Measurements from ENCODE around the gene NOL9. TPM values are rescaled to one million over a fixed set of nuclear protein-coding genes. Genes with fewer than 3 reads are reported as not detected.

NOL9 gene
- total and polyA plus RNA-seq, 10 of the 15 experiments (the other 5 are each of a cell fraction or from before 2014, with no cell fraction given) = 3.9 to 35.9 (median 23.0) TPM

DNA sequence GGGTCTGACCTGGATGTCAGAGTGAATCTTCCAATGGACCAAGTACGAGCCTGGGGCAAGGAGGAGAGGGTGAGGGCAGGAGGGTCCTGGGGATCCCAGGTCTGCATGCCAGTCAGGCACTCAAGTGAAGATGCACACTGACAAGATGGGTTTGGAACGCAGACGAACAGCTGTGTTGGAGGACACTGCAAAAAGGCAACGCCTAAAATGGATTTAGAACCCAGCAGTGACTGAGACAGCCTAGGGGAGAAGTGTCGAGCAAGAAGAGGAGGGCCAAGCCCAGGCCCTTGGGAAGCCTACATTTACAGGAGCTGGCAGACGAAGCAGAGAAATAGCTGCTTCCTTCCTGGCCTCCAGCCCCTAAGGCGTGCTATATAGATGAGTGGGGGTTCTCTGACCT lies 25.8 kb downstream of the NOL9 start:
- no peak for DNase-seq (ENCODE audit: low read depth, low spot score)
- Histone ChIP-seq H3K9me3 (replicated peaks; ENCODE audit: control insufficient read depth, insufficient read depth, low read length) (no peaks in the 10 kb centered on the region), H3K27ac (ENCODE audit: control insufficient read depth, insufficient read depth) (no peak overlapping the region), H3K4me3 (no peak overlapping the region), H4K20me1 (ENCODE audit: control insufficient read depth, insufficient read depth) (no peaks in the 10 kb centered on the region), H3K79me2 (ENCODE audit: control insufficient read depth, insufficient read depth, low read length) (no peaks in the 10 kb centered on the region), H3K27me3 (replicated peaks in 1 of 2; ENCODE audit: control insufficient read depth in 2 of 2, insufficient read depth in 2 of 2, low read length in 1 of 2) (no peaks in the 10 kb centered on the region), H3K4me2 (ENCODE audit: control insufficient read depth, insufficient read depth) (no peak overlapping the region), H3K36me3 (ENCODE audit: control insufficient read depth in 2 of 2, insufficient read depth in 2 of 2, low read length in 1 of 2) (peaks cover 28 to 39% of the 10 kb centered on the region in 2 experiments), H3K9ac (ENCODE audit: control insufficient read depth, insufficient read depth, low read length) (no peak overlapping the region), H2AFZ (ENCODE audit: control insufficient read depth, low read depth, low read length) (no peak overlapping the region), H3K4me1 (ENCODE audit: control insufficient read depth, insufficient read depth, low read length) (no peaks in the 10 kb centered on the region)
- no TSS peak for BruUV-seq (replicated peaks)
- POLR2A ChIA-PET = no interaction called here
- 89% methylated on average over 7 of the region's 7 CpGs for WGBS (ENCODE audit: insufficient coverage, insufficient replicate concordance, low lambda C conversion rate, missing lambda C conversion rate)
- SMC1A ChIA-PET (ENCODE audit: uncharacterized antibody, unreplicated experiment) = no interaction called here
- no peak for ATAC-seq
- CTCF ChIA-PET = interaction anchor here (0.7 kb wide), 1 partner anchor 157 kb away, joined by 3 read pairs; no protein-coding TSS in a partner anchor
- in situ Hi-C loops (cut with MboI) = no loop called here
- FAIRE-seq = no peak
- intact Hi-C loops (cut with micrococcal nuclease; ENCODE audit: unreplicated experiment) = no loop called here
- RAD21 ChIA-PET (ENCODE audit: unreplicated experiment) = no interaction called here
- TF ChIP-seq, protein P1, sequence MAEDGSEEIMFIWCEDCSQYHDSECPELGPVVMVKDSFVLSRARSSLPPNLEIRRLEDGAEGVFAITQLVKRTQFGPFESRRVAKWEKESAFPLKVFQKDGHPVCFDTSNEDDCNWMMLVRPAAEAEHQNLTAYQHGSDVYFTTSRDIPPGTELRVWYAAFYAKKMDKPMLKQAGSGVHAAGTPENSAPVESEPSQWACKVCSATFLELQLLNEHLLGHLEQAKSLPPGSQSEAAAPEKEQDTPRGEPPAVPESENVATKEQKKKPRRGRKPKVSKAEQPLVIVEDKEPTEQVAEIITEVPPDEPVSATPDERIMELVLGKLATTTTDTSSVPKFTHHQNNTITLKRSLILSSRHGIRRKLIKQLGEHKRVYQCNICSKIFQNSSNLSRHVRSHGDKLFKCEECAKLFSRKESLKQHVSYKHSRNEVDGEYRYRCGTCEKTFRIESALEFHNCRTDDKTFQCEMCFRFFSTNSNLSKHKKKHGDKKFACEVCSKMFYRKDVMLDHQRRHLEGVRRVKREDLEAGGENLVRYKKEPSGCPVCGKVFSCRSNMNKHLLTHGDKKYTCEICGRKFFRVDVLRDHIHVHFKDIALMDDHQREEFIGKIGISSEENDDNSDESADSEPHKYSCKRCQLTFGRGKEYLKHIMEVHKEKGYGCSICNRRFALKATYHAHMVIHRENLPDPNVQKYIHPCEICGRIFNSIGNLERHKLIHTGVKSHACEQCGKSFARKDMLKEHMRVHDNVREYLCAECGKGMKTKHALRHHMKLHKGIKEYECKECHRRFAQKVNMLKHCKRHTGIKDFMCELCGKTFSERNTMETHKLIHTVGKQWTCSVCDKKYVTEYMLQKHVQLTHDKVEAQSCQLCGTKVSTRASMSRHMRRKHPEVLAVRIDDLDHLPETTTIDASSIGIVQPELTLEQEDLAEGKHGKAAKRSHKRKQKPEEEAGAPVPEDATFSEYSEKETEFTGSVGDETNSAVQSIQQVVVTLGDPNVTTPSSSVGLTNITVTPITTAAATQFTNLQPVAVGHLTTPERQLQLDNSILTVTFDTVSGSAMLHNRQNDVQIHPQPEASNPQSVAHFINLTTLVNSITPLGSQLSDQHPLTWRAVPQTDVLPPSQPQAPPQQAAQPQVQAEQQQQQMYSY (CRISPR knock-in tag; IDR thresholded peaks at IDR 0.05) = no peak
- TF ChIP-seq TBL1XR1 (IDR thresholded peaks at IDR 0.05; ENCODE audit: low read depth, low read length) (no peak), IRF4 (IDR thresholded peaks at IDR 0.05; ENCODE audit: low read depth, low read length) (no peak), MYB (IDR thresholded peaks at IDR 0.05; ENCODE audit: borderline replicate concordance, low read depth, low read length) (no peak), NBN (IDR thresholded peaks at IDR 0.05) (no peak), TCF3 (IDR thresholded peaks at IDR 0.05; ENCODE audit: borderline replicate concordance, insufficient read depth, low read depth, low read length) (no peak), FOXK2 (IDR thresholded peaks at IDR 0.05) (no peak), MTA2 (IDR thresholded peaks at IDR 0.05; ENCODE audit: low read depth) (no peak), ZBED1 (IDR thresholded peaks at IDR 0.05; ENCODE audit: borderline replicate concordance) (no peak), POLR2AphosphoS2 (IDR thresholded peaks at IDR 0.05; ENCODE audit: low read depth, low read length) (no peak), NR2C2 (IDR thresholded peaks at IDR 0.05; ENCODE audit: borderline replicate concordance, control insufficient read depth, insufficient read length, low read depth) (no peak), WRNIP1 (IDR thresholded peaks at IDR 0.05; ENCODE audit: borderline replicate concordance, low read depth, low read length) (no peak), PAX8 (IDR thresholded peaks at IDR 0.05) (no peak)
- TF ChIP-seq, protein P2, sequence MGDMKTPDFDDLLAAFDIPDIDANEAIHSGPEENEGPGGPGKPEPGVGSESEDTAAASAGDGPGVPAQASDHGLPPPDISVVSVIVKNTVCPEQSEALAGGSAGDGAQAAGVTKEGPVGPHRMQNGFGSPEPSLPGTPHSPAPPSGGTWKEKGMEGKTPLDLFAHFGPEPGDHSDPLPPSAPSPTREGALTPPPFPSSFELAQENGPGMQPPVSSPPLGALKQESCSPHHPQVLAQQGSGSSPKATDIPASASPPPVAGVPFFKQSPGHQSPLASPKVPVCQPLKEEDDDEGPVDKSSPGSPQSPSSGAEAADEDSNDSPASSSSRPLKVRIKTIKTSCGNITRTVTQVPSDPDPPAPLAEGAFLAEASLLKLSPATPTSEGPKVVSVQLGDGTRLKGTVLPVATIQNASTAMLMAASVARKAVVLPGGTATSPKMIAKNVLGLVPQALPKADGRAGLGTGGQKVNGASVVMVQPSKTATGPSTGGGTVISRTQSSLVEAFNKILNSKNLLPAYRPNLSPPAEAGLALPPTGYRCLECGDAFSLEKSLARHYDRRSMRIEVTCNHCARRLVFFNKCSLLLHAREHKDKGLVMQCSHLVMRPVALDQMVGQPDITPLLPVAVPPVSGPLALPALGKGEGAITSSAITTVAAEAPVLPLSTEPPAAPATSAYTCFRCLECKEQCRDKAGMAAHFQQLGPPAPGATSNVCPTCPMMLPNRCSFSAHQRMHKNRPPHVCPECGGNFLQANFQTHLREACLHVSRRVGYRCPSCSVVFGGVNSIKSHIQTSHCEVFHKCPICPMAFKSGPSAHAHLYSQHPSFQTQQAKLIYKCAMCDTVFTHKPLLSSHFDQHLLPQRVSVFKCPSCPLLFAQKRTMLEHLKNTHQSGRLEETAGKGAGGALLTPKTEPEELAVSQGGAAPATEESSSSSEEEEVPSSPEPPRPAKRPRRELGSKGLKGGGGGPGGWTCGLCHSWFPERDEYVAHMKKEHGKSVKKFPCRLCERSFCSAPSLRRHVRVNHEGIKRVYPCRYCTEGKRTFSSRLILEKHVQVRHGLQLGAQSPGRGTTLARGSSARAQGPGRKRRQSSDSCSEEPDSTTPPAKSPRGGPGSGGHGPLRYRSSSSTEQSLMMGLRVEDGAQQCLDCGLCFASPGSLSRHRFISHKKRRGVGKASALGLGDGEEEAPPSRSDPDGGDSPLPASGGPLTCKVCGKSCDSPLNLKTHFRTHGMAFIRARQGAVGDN (IDR thresholded peaks at IDR 0.05) = no peak
- TF ChIP-seq, protein P3, sequence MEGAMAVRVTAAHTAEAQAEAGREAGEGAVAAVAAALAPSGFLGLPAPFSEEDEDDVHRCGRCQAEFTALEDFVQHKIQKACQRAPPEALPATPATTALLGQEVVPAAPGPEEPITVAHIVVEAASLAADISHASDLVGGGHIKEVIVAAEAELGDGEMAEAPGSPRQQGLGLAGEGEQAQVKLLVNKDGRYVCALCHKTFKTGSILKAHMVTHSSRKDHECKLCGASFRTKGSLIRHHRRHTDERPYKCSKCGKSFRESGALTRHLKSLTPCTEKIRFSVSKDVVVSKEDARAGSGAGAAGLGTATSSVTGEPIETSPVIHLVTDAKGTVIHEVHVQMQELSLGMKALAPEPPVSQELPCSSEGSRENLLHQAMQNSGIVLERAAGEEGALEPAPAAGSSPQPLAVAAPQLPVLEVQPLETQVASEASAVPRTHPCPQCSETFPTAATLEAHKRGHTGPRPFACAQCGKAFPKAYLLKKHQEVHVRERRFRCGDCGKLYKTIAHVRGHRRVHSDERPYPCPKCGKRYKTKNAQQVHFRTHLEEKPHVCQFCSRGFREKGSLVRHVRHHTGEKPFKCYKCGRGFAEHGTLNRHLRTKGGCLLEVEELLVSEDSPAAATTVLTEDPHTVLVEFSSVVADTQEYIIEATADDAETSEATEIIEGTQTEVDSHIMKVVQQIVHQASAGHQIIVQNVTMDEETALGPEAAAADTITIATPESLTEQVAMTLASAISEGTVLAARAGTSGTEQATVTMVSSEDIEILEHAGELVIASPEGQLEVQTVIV (IDR thresholded peaks at IDR 0.05; ENCODE audit: borderline replicate concordance, partially characterized antibody) = no peak
